Liver (tissue), 9 donors: Measurements from ENCODE around the gene SHC2. TPM values are rescaled to one million over a fixed set of nuclear protein-coding genes. Genes with fewer than 3 reads are reported as not detected.

Experiments
- DNase-seq: peaks from one replicate; pipeline ENCODE4 v3.0.0-alpha.2; 2017; ENCODE audit warnings: low spot score
- H3K27ac ChIP-seq, 2 donors: one replicate each; pipeline ENCODE4 v1.7.0; 2013; ENCODE audit warnings: inconsistent platforms in 2 of 2, low read length in 2 of 2, control low read depth in 1 of 2, low read depth in 1 of 2, mild to moderate bottlenecking in 1 of 2
- H3K27me3 ChIP-seq, 4 donors: one replicate each; pipeline versions ENCODE4 v1.6.1 to v1.7.0; 2013; ENCODE audit warnings: low read length in 3 of 4, inconsistent platforms in 1 of 4, mild to moderate bottlenecking in 1 of 4, moderate library complexity in 1 of 4; ENCODE audit not compliant: control insufficient read depth in 4 of 4, insufficient read depth in 4 of 4
- H3K36me3 ChIP-seq, 4 donors: one replicate each; pipeline versions ENCODE4 v1.6.1 to v1.7.0; 2013; ENCODE audit warnings: low read length in 3 of 4, mild to moderate bottlenecking in 3 of 4, low read depth in 1 of 4, moderate library complexity in 1 of 4; ENCODE audit not compliant: control insufficient read depth in 4 of 4, insufficient read depth in 3 of 4
- H3K4me1 ChIP-seq, 4 donors: one replicate each; pipeline versions ENCODE4 v1.6.1 to v1.7.0; 2013; ENCODE audit warnings: low read length in 3 of 4, mild to moderate bottlenecking in 3 of 4, moderate library complexity in 1 of 4; ENCODE audit not compliant: control insufficient read depth in 4 of 4, insufficient read depth in 4 of 4
- H3K4me3 ChIP-seq, 3 donors: one replicate each; pipeline versions ENCODE4 v1.6.1 to v1.7.0; 2013; ENCODE audit warnings: low read length in 3 of 3, control low read depth in 1 of 3, low read depth in 1 of 3, mild to moderate bottlenecking in 1 of 3
- H3K9ac ChIP-seq, 2 donors: one replicate each; pipeline ENCODE4 v1.7.0; 2013; ENCODE audit warnings: low read length in 2 of 2, mild to moderate bottlenecking in 2 of 2, moderate library complexity in 2 of 2, control low read depth in 1 of 2, low read depth in 1 of 2
- H3K9me3 ChIP-seq, 4 donors: one replicate each; pipeline versions ENCODE4 v1.6.1 to v1.7.0; 2013; ENCODE audit warnings: low read length in 3 of 4; ENCODE audit not compliant: control insufficient read depth in 4 of 4
- FOXA1 ChIP-seq: IDR thresholded peaks from 2 replicates; pipeline ENCODE4 v1.6.1; 2016; ENCODE audit warnings: antibody characterized with exemption
- FOXA2 ChIP-seq: IDR thresholded peaks from 2 replicates; pipeline ENCODE4 v1.6.1; 2016; ENCODE audit warnings: antibody characterized with exemption
- GABPA ChIP-seq, 2 donors: IDR thresholded peaks in 1 of 2; conservative IDR thresholded peaks in 1 of 2; 2 replicates each; pipeline ENCODE4 v1.6.1; 2016; ENCODE audit warnings: antibody characterized with exemption in 2 of 2, mild to moderate bottlenecking in 1 of 2, moderate library complexity in 1 of 2
- JUND ChIP-seq, 2 donors: IDR thresholded peaks; 2 replicates each; pipeline ENCODE4 v1.6.1; 2016; ENCODE audit warnings: antibody characterized with exemption in 2 of 2
- MAX ChIP-seq: IDR thresholded peaks from 2 replicates; pipeline ENCODE4 v1.6.1; 2016; ENCODE audit warnings: antibody characterized with exemption
- YY1 ChIP-seq: IDR thresholded peaks from 2 replicates; pipeline ENCODE4 v1.6.1; 2016; ENCODE audit warnings: antibody characterized with exemption, mild to moderate bottlenecking
- WGBS: extraction: QIAGEN DNeasy Blood & Tissue Kit; methylation state at CpG from one replicate; pipeline ENCODE4 v1.1.7; 2013; 5-methylcytosine and 5-hydroxymethylcytosine counted together
- polyA plus RNA-seq, 2 donors: library from polyadenylated mRNA; stranded (reverse) in 1 of 2; unstranded in 1 of 2; fragments of 200-250 nt in 1 of 2; fragments of >200 nt in 1 of 2; fragmentation: Nextera tagmentation in 1 of 2; extraction: Ambion mirVana in 1 of 2; gene quantifications; one replicate each; pipeline versions ENCODE4 v1.2.1 to v1.2.3, GENCODE V29; 2013 to 2015
- total RNA-seq, 2 donors: library from RNA; depleted of rRNA; stranded (reverse); fragments of >200 nt; gene quantifications; one replicate each; pipeline ENCODE4 v1.2.3, GENCODE V29; 2014
- donor health status: healthy.
- donor health status: healthy.
- donor health status: healthy.
- donor health status: healthy.
- donor health status: healthy.

SHC2 gene
- total and polyA plus RNA-seq, 4 donors = 15.6 to 43.0 (median 23.0) TPM

GRCh38 chr19:467554-467953 is 6.7 kb upstream of the SHC2 start:
- 84% methylated on average over 11 of the region's 11 CpGs for WGBS
- Histone ChIP-seq H3K36me3 (no peaks in the 10 kb centered on the region), H3K4me3 (no peak overlapping the region), H3K27me3 (no peaks in the 10 kb centered on the region), H3K4me1 (no peaks in the 10 kb centered on the region), H3K9me3 (no peaks in the 10 kb centered on the region), H3K27ac (no peak overlapping the region), H3K9ac (no peak overlapping the region)
- no peak for DNase-seq
- TF ChIP-seq JUND (IDR thresholded peaks at IDR 0.05) = no peak

DNA sequence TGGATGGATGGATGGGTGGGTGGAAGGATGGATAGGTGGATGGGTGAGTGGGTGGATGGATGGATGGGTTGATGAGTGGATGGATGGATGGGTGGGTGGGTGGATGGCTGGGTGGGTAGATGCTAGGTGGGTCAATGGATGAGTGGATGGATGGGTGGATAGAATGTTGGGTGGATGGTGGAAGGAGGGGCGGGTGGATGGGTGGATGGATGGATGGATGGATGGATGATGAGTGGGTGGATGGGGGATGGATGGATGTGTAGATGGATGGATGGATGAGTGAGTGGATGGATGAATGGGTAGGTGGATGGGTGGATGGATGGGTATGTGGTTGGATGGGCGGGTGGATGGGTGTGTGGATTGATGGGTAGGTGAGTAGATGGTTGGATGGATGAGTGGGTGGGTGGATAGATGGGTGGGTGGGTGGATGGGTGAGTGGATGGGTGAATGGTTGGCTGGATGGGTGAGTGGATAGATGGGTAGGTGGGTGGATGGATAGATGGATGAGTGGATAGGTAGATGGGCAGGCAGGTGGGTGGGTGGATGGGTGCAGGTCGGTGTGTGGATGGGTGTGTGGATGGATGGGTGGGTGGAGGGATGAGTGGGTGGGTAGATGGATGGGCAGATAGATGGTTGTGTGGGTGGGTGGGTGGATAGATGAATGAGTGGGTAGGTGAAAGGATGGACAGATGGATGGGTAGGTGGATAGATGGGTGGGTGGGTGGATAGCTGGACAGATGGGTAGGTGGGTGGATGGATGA is 4.4 kb upstream of the SHC2 start:
- no peak for DNase-seq
- Histone ChIP-seq H3K27me3 (no peaks in the 10 kb centered on the region), H3K27ac (no peak overlapping the region), H3K4me3 (no peak overlapping the region), H3K9me3 (no peaks in the 10 kb centered on the region), H3K9ac (no peak overlapping the region), H3K36me3 (no peaks in the 10 kb centered on the region), H3K4me1 (peaks cover 0 to 5% (median 4%) of the 10 kb centered on the region in 4 donors)
- 93% methylated on average over 3 of the region's 3 CpGs for WGBS
- TF ChIP-seq MAX = no peak
- TF ChIP-seq GABPA (IDR thresholded peaks at IDR 0.05 in 1 of 2, conservative IDR thresholded peaks at IDR 0.05 in 1 of 2) = no peak

DNA sequence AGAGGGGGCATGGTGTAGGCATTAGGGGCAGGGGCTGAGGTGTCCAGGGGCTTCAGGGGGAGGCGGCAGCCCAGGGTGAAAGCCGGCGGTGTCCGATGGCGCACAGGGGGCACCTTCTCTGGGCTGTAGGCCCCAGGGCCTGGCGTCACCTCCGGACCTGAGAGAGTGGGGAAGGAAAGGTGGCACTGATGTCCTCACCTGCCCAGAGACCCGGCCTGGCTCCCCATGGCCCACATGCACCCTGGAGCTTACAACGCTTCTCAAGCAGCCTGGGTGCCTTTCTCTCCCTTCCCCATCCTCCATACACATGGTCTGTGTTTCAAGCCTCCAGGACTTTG is 3.3 kb upstream of the SHC2 start:
- Histone ChIP-seq H3K4me3 (no peak overlapping the region), H3K27ac (no peak overlapping the region), H3K36me3 (no peaks in the 10 kb centered on the region), H3K27me3 (no peaks in the 10 kb centered on the region), H3K4me1 (peaks cover 2 to 11% (median 4%) of the 10 kb centered on the region in 4 donors), H3K9ac (no peak overlapping the region), H3K9me3 (no peaks in the 10 kb centered on the region)
- TF ChIP-seq FOXA2 (no peak), YY1 (no peak)
- 95% methylated on average over 9 of the region's 9 CpGs for WGBS
- no peak for DNase-seq

DNA sequence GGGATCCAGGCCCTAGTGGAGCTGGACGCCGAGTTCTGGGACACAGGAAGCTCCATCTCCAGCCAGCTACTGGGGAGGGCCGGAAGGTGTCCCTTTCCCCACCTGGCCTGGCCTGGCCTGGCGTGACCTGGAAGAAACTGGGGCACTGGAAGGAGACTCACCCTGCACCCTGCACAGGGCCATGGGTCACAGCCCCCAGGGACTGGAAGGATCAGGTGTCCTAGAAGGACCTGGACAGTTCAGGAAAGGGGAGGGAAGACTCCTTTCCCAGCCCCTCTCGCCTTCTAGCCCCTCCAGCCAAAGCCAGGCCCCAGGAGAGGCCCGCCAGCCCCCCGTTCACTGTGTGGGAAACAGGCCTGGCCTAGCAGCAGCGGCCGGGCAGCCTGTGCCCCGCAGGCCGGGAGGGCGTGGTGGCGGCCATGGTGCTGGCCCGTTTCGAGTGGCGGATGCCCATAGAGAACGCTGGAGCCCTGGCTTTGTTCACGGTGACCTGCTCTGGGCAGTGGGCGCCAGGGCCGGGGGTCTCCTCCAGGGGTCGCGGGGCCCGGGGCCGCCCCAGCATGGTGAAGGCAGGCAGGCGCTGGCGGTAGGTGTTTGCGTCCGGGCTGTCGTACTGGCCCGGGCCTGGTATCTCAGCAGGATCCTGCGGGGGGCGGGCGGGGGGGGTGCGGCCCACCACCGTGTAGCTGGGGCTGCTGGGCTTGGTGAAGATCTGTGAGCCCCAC is 2.8 kb upstream of the SHC2 start:
- no peak overlapping the region for H3K27ac ChIP-seq
- WGBS = 91% methylated on average over 35 of the region's 35 CpGs
- peaks cover 2 to 11% (median 6%) of the 10 kb centered on the region in 4 donors for H3K4me1 ChIP-seq
- no peak for TF ChIP-seq FOXA1
- H3K36me3 ChIP-seq = no peaks in the 10 kb centered on the region
- no peak for DNase-seq
- no peaks in the 10 kb centered on the region for H3K27me3 ChIP-seq
- no peak overlapping the region for H3K4me3 ChIP-seq
- no peaks in the 10 kb centered on the region for H3K9me3 ChIP-seq
- H3K9ac ChIP-seq = no peak overlapping the region
